HFFc6 (cell line): ENCODE data around the gene SLC39A11. TPM values are rescaled to one million over a fixed set of nuclear protein-coding genes. Genes with fewer than 3 reads are reported as not detected.

Experiments used
- DNase-seq: peaks from one replicate; pipeline ENCODE4 v3.0.0-alpha.2; 2018
- H3K27ac Mint-ChIP-seq: 2 replicates; pipeline ENCODE4 v1.8.0; 2020; ENCODE audit warnings: mild to moderate bottlenecking, mixed read lengths
- H3K27me3 Mint-ChIP-seq: 2 replicates; pipeline ENCODE4 v1.8.0; 2021; ENCODE audit warnings: mild to moderate bottlenecking, moderate library complexity, mixed read lengths; ENCODE audit not compliant: insufficient read depth
- H3K36me3 Mint-ChIP-seq: 2 replicates; pipeline ENCODE4 v1.8.0; 2021; ENCODE audit warnings: low read depth, mixed read lengths
- H3K4me1 Mint-ChIP-seq: 2 replicates; pipeline ENCODE4 v1.8.0; 2020; ENCODE audit warnings: low read depth, mixed read lengths
- H3K4me3 Mint-ChIP-seq: 2 replicates; pipeline ENCODE4 v1.8.0; 2020; ENCODE audit warnings: mild to moderate bottlenecking, moderate library complexity, mixed read lengths
- H3K9me3 Mint-ChIP-seq: 2 replicates; pipeline ENCODE4 v1.8.0; 2020; ENCODE audit warnings: mild to moderate bottlenecking, mixed read lengths
- total RNA-seq, 6 experiments: library from RNA; stranded (reverse); fragmentation: NEBNext Ultra II Directional; extraction: Animal tissue kit (Norgen Biotek cat#: 25700); gene quantifications; 2 replicates in 1 of 6; 3 replicates in 5 of 6; pipeline ENCODE4 v1.2.3, GENCODE V29; 2021
- TF ChIP-seq, protein P1 (sequence below): fragments of 200-600 bp; sonication (generic); IDR thresholded peaks from 2 replicates; pipeline ENCODE4 v1.5.0; 2021; ENCODE audit warnings: antibody characterized with exemption, mild to moderate bottlenecking

Gene SLC39A11
- total RNA-seq, 6 experiments from 2014 or later: 29.7 to 40.6 (median 34.9) TPM

GRCh38 chr17:73091770-73092522, 542 bp downstream of the SLC39A11 start:
- peak overlapping the region; percentile 88 for H3K27ac Mint-ChIP-seq
- peak overlapping the region; percentile 98 for H3K4me3 Mint-ChIP-seq
- peaks cover 26% of the 10 kb centered on the region for H3K4me1 Mint-ChIP-seq
- H3K27me3 Mint-ChIP-seq: peaks cover 5% of the 10 kb centered on the region
- H3K36me3 Mint-ChIP-seq: peaks cover 8% of the 10 kb centered on the region
- DNase-seq: no peak
- H3K9me3 Mint-ChIP-seq: no peaks in the 10 kb centered on the region
- TF ChIP-seq, protein P1, sequence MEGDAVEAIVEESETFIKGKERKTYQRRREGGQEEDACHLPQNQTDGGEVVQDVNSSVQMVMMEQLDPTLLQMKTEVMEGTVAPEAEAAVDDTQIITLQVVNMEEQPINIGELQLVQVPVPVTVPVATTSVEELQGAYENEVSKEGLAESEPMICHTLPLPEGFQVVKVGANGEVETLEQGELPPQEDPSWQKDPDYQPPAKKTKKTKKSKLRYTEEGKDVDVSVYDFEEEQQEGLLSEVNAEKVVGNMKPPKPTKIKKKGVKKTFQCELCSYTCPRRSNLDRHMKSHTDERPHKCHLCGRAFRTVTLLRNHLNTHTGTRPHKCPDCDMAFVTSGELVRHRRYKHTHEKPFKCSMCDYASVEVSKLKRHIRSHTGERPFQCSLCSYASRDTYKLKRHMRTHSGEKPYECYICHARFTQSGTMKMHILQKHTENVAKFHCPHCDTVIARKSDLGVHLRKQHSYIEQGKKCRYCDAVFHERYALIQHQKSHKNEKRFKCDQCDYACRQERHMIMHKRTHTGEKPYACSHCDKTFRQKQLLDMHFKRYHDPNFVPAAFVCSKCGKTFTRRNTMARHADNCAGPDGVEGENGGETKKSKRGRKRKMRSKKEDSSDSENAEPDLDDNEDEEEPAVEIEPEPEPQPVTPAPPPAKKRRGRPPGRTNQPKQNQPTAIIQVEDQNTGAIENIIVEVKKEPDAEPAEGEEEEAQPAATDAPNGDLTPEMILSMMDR: no peak

DNA sequence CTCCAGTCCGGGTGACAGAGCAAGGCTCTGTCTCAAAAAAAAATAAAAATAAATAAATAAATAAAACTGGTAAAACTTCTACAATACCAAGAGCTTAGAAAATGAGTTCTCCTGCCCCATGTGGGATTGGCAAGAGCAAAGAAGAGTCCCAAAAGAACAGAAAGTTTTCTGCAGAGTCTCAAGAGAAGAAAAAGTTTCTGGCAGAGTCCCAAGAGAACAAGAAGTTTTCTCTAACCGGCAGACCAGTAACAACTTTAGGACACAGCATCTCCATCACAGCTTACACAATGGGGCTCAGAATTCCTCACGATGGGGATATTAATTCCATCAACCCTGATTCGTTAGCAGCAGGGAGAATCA, 1.1 kb downstream of the SLC39A11 start:
- Mint-ChIP-seq H3K4me3 (peak overlapping the region; percentile 98), H3K36me3 (peaks cover 10% of the 10 kb centered on the region), H3K27me3 (peaks cover 5% of the 10 kb centered on the region), H3K9me3 (no peaks in the 10 kb centered on the region), H3K27ac (peak overlapping the region; percentile 88), H3K4me1 (peaks cover 26% of the 10 kb centered on the region)
- TF ChIP-seq, protein P1: no peak
- no peak for DNase-seq

- Mint-ChIP-seq H3K4me3 (peak overlapping the region; percentile 35; the same call in 1 of the 2 replicates), H3K4me1 (peaks cover 26% of the 10 kb centered on the region), H3K9me3 (no peaks in the 10 kb centered on the region), H3K27ac (no peak overlapping the region), H3K36me3 (peaks cover 15% of the 10 kb centered on the region), H3K27me3 (peaks cover 5% of the 10 kb centered on the region)
- TF ChIP-seq, protein P1: no peak
- no peak for DNase-seq
Observed at GRCh38 chr17:73090396-73091202, 1.9 kb downstream of the SLC39A11 start.

DNA sequence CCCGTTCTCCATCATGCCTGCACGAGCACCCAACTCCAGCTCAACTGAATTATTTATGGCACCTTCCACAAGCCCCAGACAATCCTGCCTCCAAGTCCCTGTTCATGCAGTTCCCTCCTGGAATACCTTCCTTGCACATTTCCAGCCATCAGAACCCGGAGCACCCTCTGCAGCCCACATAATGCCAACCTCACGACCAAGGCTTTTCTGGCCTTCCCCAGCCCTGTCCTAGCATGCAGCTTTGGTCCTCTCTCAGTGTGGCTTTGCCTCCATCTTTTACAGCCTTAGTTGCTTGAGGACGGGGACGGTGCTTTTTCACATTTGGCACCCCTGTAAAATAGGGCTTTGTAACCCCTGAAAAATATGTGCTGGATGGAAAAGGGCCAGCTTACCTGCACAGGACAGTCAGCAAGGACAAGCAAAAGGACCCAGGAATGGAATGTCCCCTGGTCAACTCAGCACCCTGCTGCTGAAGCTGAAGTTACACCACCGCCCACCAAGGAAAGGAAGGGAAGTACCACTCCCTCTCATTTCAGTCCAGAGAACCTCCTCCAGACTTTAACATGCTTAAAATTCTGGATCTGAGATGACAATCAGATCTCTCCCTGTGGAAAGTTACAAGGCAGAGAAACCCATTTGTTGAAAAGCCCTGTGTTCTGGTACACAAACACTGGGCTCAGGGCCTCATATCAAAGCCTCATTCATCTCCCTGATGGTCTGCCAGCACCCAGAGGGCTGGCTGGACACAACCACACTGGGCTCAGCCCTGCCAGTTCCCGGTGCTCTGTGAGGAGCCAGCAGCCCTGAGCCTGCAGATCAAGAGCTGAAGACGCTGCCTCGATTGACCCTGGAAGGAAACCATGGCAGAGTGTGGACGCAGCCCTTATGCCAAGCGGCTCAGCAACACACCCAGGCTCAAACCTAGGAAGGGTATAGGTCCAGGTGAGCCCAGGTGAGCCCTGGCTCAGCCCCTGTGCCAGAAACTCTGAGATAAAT, 2.9 kb downstream of the SLC39A11 start:
- no peaks in the 10 kb centered on the region for H3K9me3 Mint-ChIP-seq
- peaks cover 20% of the 10 kb centered on the region for H3K36me3 Mint-ChIP-seq
- DNase-seq: no peak
- H3K27ac Mint-ChIP-seq: no peak overlapping the region; the same call in 1 of the 2 replicates
- H3K27me3 Mint-ChIP-seq: no peaks in the 10 kb centered on the region
- peaks cover 26% of the 10 kb centered on the region for H3K4me1 Mint-ChIP-seq
- no peak overlapping the region for H3K4me3 Mint-ChIP-seq
- TF ChIP-seq, protein P1: no peak

- Mint-ChIP-seq H3K4me3 (no peak overlapping the region), H3K9me3 (no peaks in the 10 kb centered on the region), H3K27ac (no peak overlapping the region), H3K4me1 (peaks cover 26% of the 10 kb centered on the region), H3K27me3 (no peaks in the 10 kb centered on the region), H3K36me3 (peaks cover 30% of the 10 kb centered on the region)
- TF ChIP-seq, protein P1: no peak
- no peak for DNase-seq
Observed at GRCh38 chr17:73088561-73088960, 3.9 kb downstream of the SLC39A11 start.
